Neural progenitor cell (in vitro differentiated cells): ENCODE data around the gene SLC35F4. TPM values are rescaled to one million over a fixed set of nuclear protein-coding genes. Genes with fewer than 3 reads are reported as not detected.
"Not testable (repeated sequence)": the region's sequence is repeated elsewhere in the genome, so short reads cannot be mapped to it uniquely, and the experiment has no call there.

Experiments used
- DNase-seq: peaks from one replicate; pipeline ENCODE4 v3.0.0-alpha.2; 2016; ENCODE audit warnings: low spot score
- H2AFZ ChIP-seq: fragments of 200-600 bp; sonication (generic); replicated peaks from 2 replicates; pipeline ENCODE4 v1.6.1; 2016; ENCODE audit warnings: antibody characterized with exemption
- H3F3A ChIP-seq: fragments of 200-600 bp; sonication (generic); 2 replicates; pipeline ENCODE4 v1.6.1; 2016; ENCODE audit warnings: antibody characterized with exemption, low read depth
- H3K27ac ChIP-seq: fragments of 200-600 bp; sonication (generic); 2 replicates; pipeline ENCODE4 v1.5.1; 2016; ENCODE audit warnings: mild to moderate bottlenecking
- H3K27me3 ChIP-seq: fragments of 200-600 bp; sonication (generic); 2 replicates; pipeline ENCODE4 v1.6.1; 2016; ENCODE audit warnings: mild to moderate bottlenecking, moderate library complexity
- H3K36me3 ChIP-seq: fragments of 200-600 bp; sonication (generic); 2 replicates; pipeline ENCODE4 v1.5.1; 2016
- H3K4me1 ChIP-seq: fragments of 200-600 bp; sonication (generic); 2 replicates; pipeline ENCODE4 v1.6.1; 2016; ENCODE audit warnings: mixed run types
- H3K4me2 ChIP-seq: fragments of 200-600 bp; sonication (generic); 2 replicates; pipeline ENCODE4 v1.6.1; 2016
- H3K4me3 ChIP-seq: fragments of 200-600 bp; sonication (generic); 2 replicates; pipeline ENCODE4 v1.5.1; 2016
- H3K79me2 ChIP-seq: fragments of 200-600 bp; sonication (generic); 2 replicates; pipeline ENCODE4 v1.6.1; 2016; ENCODE audit warnings: low read depth
- H3K9ac ChIP-seq: fragments of 200-600 bp; sonication (generic); 2 replicates; pipeline ENCODE4 v1.6.1; 2016
- H3K9me3 ChIP-seq: fragments of 200-600 bp; sonication (generic); 2 replicates; pipeline ENCODE4 v1.5.1; 2016; ENCODE audit warnings: low read depth
- H4K20me1 ChIP-seq: fragments of 200-600 bp; sonication (generic); 2 replicates; pipeline ENCODE4 v1.6.1; 2016; ENCODE audit warnings: low read depth
- H3K27ac Mint-ChIP-seq: 3 replicates; pipeline ENCODE4 v1.8.0; 2021; ENCODE audit warnings: mixed read lengths
- H3K27me3 Mint-ChIP-seq: 2 replicates; pipeline ENCODE4 v1.8.0; 2022; ENCODE audit warnings: low read depth, mild to moderate bottlenecking, inconsistent platforms, moderate library complexity, mixed read lengths; ENCODE audit not compliant: insufficient read depth
- H3K36me3 Mint-ChIP-seq: 3 replicates; pipeline ENCODE4 v1.8.0; 2021; ENCODE audit warnings: mixed read lengths
- H3K4me1 Mint-ChIP-seq: 3 replicates; pipeline ENCODE4 v1.8.0; 2021; ENCODE audit warnings: mixed read lengths
- H3K4me3 Mint-ChIP-seq: 3 replicates; pipeline ENCODE4 v1.8.0; 2021; ENCODE audit warnings: mild to moderate bottlenecking, moderate library complexity, mixed read lengths
- H3K9me3 Mint-ChIP-seq: 3 replicates; pipeline ENCODE4 v1.8.0; 2020; ENCODE audit warnings: mixed read lengths
- CTCF ChIP-seq: fragments of 200-600 bp; sonication (generic); IDR thresholded peaks from 2 replicates; pipeline ENCODE4 v1.5.1; 2017; ENCODE audit warnings: antibody characterized with exemption, mild to moderate bottlenecking
- EZH2 ChIP-seq: fragments of 200-600 bp; sonication (generic); IDR thresholded peaks from 2 replicates; pipeline ENCODE4 v1.6.1; 2017; ENCODE audit warnings: antibody characterized with exemption, mild to moderate bottlenecking, moderate library complexity
- EZH2phosphoT487 ChIP-seq: fragments of 200-600 bp; sonication (generic); IDR thresholded peaks from 2 replicates; pipeline ENCODE4 v1.6.1; 2017; ENCODE audit warnings: antibody characterized with exemption
- total RNA-seq: library from RNA; depleted of rRNA; stranded (reverse); fragments of >200 nt; gene quantifications from 2 replicates; pipeline ENCODE4 v1.2.3, GENCODE V29; 2015; ENCODE audit warnings: low replicate concordance

SLC35F4 gene
- total RNA-seq, 1 donor from 2014 or later, result not detected

GRCh38 chr14:57732463-57733285 lies 133.2 kb downstream of the SLC35F4 start:
- no peaks in the 10 kb centered on the region for H3K27me3 Mint-ChIP-seq
- Histone ChIP-seq H3F3A (no peaks in the 10 kb centered on the region), H2AFZ (no peak overlapping the region), H3K79me2 (no peaks in the 10 kb centered on the region), H4K20me1 (no peaks in the 10 kb centered on the region), H3K9me3 (no peaks in the 10 kb centered on the region), H3K27ac (no peak overlapping the region), H3K27me3 (no peaks in the 10 kb centered on the region), H3K4me3 (no peak overlapping the region), H3K4me2 (no peak overlapping the region), H3K9ac (no peak overlapping the region), H3K4me1 (peaks cover 15% of the 10 kb centered on the region), H3K36me3 (no peaks in the 10 kb centered on the region)
- H3K4me1 Mint-ChIP-seq, result peaks cover 3% of the 10 kb centered on the region
- H3K36me3 Mint-ChIP-seq, result no peaks in the 10 kb centered on the region
- no peak overlapping the region for H3K27ac Mint-ChIP-seq
- no peak for DNase-seq
- TF ChIP-seq EZH2, result no peak
- TF ChIP-seq CTCF, result no peak
- TF ChIP-seq EZH2phosphoT487, result no peak
- H3K9me3 Mint-ChIP-seq, result no peaks in the 10 kb centered on the region
- H3K4me3 Mint-ChIP-seq, result no peak overlapping the region

GRCh38 chr14:57729208-57730187 lies 136.4 kb downstream of the SLC35F4 start:
- Mint-ChIP-seq H3K27ac (peak overlapping the region; percentile 25), H3K36me3 (no peaks in the 10 kb centered on the region), H3K27me3 (no peaks in the 10 kb centered on the region), H3K4me3 (no peak overlapping the region), H3K4me1 (peaks cover 3% of the 10 kb centered on the region), H3K9me3 (no peaks in the 10 kb centered on the region)
- Histone ChIP-seq H3K36me3 (no peaks in the 10 kb centered on the region), H2AFZ (no peak overlapping the region), H3K4me2 (no peak overlapping the region), H3K27me3 (no peaks in the 10 kb centered on the region), H3K79me2 (no peaks in the 10 kb centered on the region), H3K9ac (no peak overlapping the region), H3K9me3 (no peaks in the 10 kb centered on the region), H4K20me1 (no peaks in the 10 kb centered on the region), H3K4me1 (peaks cover 15% of the 10 kb centered on the region), H3K4me3 (no peak overlapping the region), H3F3A (no peaks in the 10 kb centered on the region), H3K27ac (no peak overlapping the region)
- no peak for DNase-seq
- TF ChIP-seq EZH2 (no peak), EZH2phosphoT487 (no peak), CTCF (no peak)

- no peak overlapping the region for H3K27ac ChIP-seq
- Mint-ChIP-seq H3K27ac (no peak overlapping the region), H3K9me3 (no peaks in the 10 kb centered on the region), H3K4me1 (peaks cover 3% of the 10 kb centered on the region), H3K36me3 (no peaks in the 10 kb centered on the region), H3K4me3 (no peak overlapping the region), H3K27me3 (no peaks in the 10 kb centered on the region)
- H3K79me2 ChIP-seq, result no peaks in the 10 kb centered on the region
- H3K9ac ChIP-seq, result no peak overlapping the region
- no peak for DNase-seq
- no peak overlapping the region for H2AFZ ChIP-seq
- no peaks in the 10 kb centered on the region for H3F3A ChIP-seq
- H3K36me3 ChIP-seq, result no peaks in the 10 kb centered on the region
- no peak for TF ChIP-seq EZH2
- no peak for TF ChIP-seq EZH2phosphoT487
- no peak for TF ChIP-seq CTCF
- H3K4me1 ChIP-seq, result peaks cover 15% of the 10 kb centered on the region
- no peak overlapping the region for H3K4me2 ChIP-seq
- no peaks in the 10 kb centered on the region for H4K20me1 ChIP-seq
- H3K27me3 ChIP-seq, result no peaks in the 10 kb centered on the region
- no peak overlapping the region for H3K4me3 ChIP-seq
- H3K9me3 ChIP-seq, result no peaks in the 10 kb centered on the region
Measured at GRCh38 chr14:57725399-57726077, 140.4 kb downstream of the SLC35F4 start.

GRCh38 chr14:57722141-57722540 lies 143.8 kb downstream of the SLC35F4 start:
- not testable (repeated sequence) for H3K27ac ChIP-seq, H3K79me2 ChIP-seq, H3K36me3 Mint-ChIP-seq, H3K27me3 Mint-ChIP-seq, H3K4me3 Mint-ChIP-seq, H3K4me2 ChIP-seq, H3K9me3 ChIP-seq, H3K27ac Mint-ChIP-seq, H3F3A ChIP-seq, DNase-seq, H3K4me1 Mint-ChIP-seq, H3K9ac ChIP-seq, H3K4me1 ChIP-seq, H2AFZ ChIP-seq, H3K9me3 Mint-ChIP-seq, H3K27me3 ChIP-seq, H3K36me3 ChIP-seq, H4K20me1 ChIP-seq, H3K4me3 ChIP-seq
